H9 (cell line): ENCODE measurements around the gene HOXD12. TPM values are rescaled to one million over a fixed set of nuclear protein-coding genes. Genes with fewer than 3 reads are reported as not detected.
A peak's percentile ranks its signal among the peaks of the same experiment; 100 is the strongest.

ENCODE experiments used
- DNase-seq: peaks from one replicate; pipeline ENCODE4 v3.0.0-alpha.2; 2017
- H2AFZ ChIP-seq: one replicate; pipeline ENCODE4 v1.6.1; 2013; ENCODE audit warnings: mild to moderate bottlenecking, low read length, control low read depth, moderate library complexity
- H2AK5ac ChIP-seq: 2 replicates; pipeline ENCODE4 v1.6.1; 2013; ENCODE audit warnings: low read length, control low read depth, mixed read lengths; ENCODE audit not compliant: insufficient read length
- H2BK120ac ChIP-seq: one replicate; pipeline ENCODE4 v1.6.1; 2013; ENCODE audit warnings: low read depth, mild to moderate bottlenecking, low read length, control low read depth, inconsistent platforms; ENCODE audit not compliant: poor library complexity, severe bottlenecking
- H2BK12ac ChIP-seq: 2 replicates; pipeline ENCODE4 v1.6.1; 2013; ENCODE audit warnings: low read length, control low read depth, mixed read lengths, low read depth; ENCODE audit not compliant: insufficient read length
- H2BK15ac ChIP-seq: 2 replicates; pipeline ENCODE4 v1.6.1; 2013; ENCODE audit warnings: low read depth, low read length, control low read depth
- H2BK20ac ChIP-seq: one replicate; pipeline ENCODE4 v1.6.1; 2013; ENCODE audit warnings: low read depth, mild to moderate bottlenecking, low read length, control low read depth, inconsistent platforms; ENCODE audit not compliant: poor library complexity, severe bottlenecking
- H2BK5ac ChIP-seq: 2 replicates; pipeline ENCODE4 v1.6.1; 2013; ENCODE audit warnings: low read length, control low read depth, mixed read lengths; ENCODE audit not compliant: insufficient read length
- H3K14ac ChIP-seq: 2 replicates; pipeline ENCODE4 v1.6.1; 2013; ENCODE audit warnings: low read length, control low read depth; ENCODE audit not compliant: insufficient read depth
- H3K18ac ChIP-seq: 2 replicates; pipeline ENCODE4 v1.6.1; 2013; ENCODE audit warnings: low read depth, mild to moderate bottlenecking, mixed read lengths, low read length, control low read depth; ENCODE audit not compliant: insufficient read length
- H3K23ac ChIP-seq: 2 replicates; pipeline ENCODE4 v1.6.1; 2013; ENCODE audit warnings: low read length, control low read depth, mixed read lengths, low read depth; ENCODE audit not compliant: insufficient read length
- H3K23me2 ChIP-seq: 2 replicates; pipeline ENCODE4 v1.6.1; 2013; ENCODE audit warnings: low read depth, mild to moderate bottlenecking, mixed read lengths, low read length, control low read depth; ENCODE audit not compliant: insufficient read length, poor library complexity, severe bottlenecking
- H3K27ac ChIP-seq: 2 replicates; pipeline ENCODE4 v1.5.1; 2013; ENCODE audit warnings: low read length, control low read depth, mixed read lengths, low read depth; ENCODE audit not compliant: insufficient read length
- H3K27me3 ChIP-seq: 2 replicates; pipeline ENCODE4 v1.6.1; 2013; ENCODE audit warnings: low read length, control low read depth, inconsistent platforms; ENCODE audit not compliant: insufficient read depth
- H3K4ac ChIP-seq: 2 replicates; pipeline ENCODE4 v1.6.1; 2013; ENCODE audit warnings: low read depth, mild to moderate bottlenecking, control low read depth, inconsistent platforms, low read length, moderate library complexity
- H3K4me1 ChIP-seq: 2 replicates; pipeline ENCODE4 v1.6.1; 2013; ENCODE audit warnings: low read length, control low read depth, inconsistent platforms; ENCODE audit not compliant: insufficient read depth
- H3K4me2 ChIP-seq: 2 replicates; pipeline ENCODE4 v1.6.1; 2013; ENCODE audit warnings: low read length, control low read depth, mixed read lengths; ENCODE audit not compliant: insufficient read length, insufficient read depth
- H3K56ac ChIP-seq: 2 replicates; pipeline ENCODE4 v1.6.1; 2013; ENCODE audit warnings: low read depth, mild to moderate bottlenecking, mixed read lengths, low read length, control low read depth; ENCODE audit not compliant: insufficient read length
- H3K79me1 ChIP-seq: 2 replicates; pipeline ENCODE4 v1.6.1; 2013; ENCODE audit warnings: low read depth, mild to moderate bottlenecking, moderate library complexity, low read length, control low read depth, inconsistent platforms; ENCODE audit not compliant: insufficient read depth, poor library complexity, severe bottlenecking
- H3K79me2 ChIP-seq: 2 replicates; pipeline ENCODE4 v1.6.1; 2013; ENCODE audit warnings: low read length, control low read depth, inconsistent platforms; ENCODE audit not compliant: insufficient read depth
- H3K9ac ChIP-seq: 2 replicates; pipeline ENCODE4 v1.6.1; 2013; ENCODE audit warnings: low read length, control low read depth, mixed read lengths; ENCODE audit not compliant: insufficient read length; ENCODE audit errors: extremely low read depth
- H3K9me3 ChIP-seq: one replicate; pipeline ENCODE4 v1.6.1; 2013; ENCODE audit warnings: low read depth, low read length, inconsistent platforms; ENCODE audit not compliant: control insufficient read depth
- H3T11ph ChIP-seq: one replicate; pipeline ENCODE4 v1.6.1; 2013; ENCODE audit warnings: mild to moderate bottlenecking, low read length, control low read depth, inconsistent platforms
- H4K20me1 ChIP-seq: one replicate; pipeline ENCODE4 v1.6.1; 2013; ENCODE audit not compliant: control insufficient read depth, insufficient read length, insufficient read depth
- H4K5ac ChIP-seq: 2 replicates; pipeline ENCODE4 v1.6.1; 2013; ENCODE audit warnings: low read depth, mild to moderate bottlenecking, mixed read lengths, low read length, control low read depth; ENCODE audit not compliant: insufficient read length
- H4K8ac ChIP-seq: replicated peaks from 2 replicates; pipeline ENCODE4 v1.6.1; 2013; ENCODE audit warnings: low read length, control low read depth, mixed read lengths, low read depth; ENCODE audit not compliant: insufficient read length
- H4K91ac ChIP-seq: 2 replicates; pipeline ENCODE4 v1.6.1; 2013; ENCODE audit warnings: low read depth, mild to moderate bottlenecking, moderate library complexity, mixed read lengths, low read length, control low read depth; ENCODE audit not compliant: insufficient read length
- H3K27ac Mint-ChIP-seq, 3 experiments: 2 replicates in 2 of 3; 3 replicates in 1 of 3; pipeline ENCODE4 v1.8.0; 2020 to 2021; ENCODE audit warnings: mixed read lengths in 3 of 3, mild to moderate bottlenecking in 1 of 3, moderate library complexity in 1 of 3
- H3K27me3 Mint-ChIP-seq: 2 replicates; pipeline ENCODE4 v1.8.0; 2021; ENCODE audit warnings: low read depth, mild to moderate bottlenecking, moderate library complexity, mixed read lengths
- H3K36me3 Mint-ChIP-seq, 3 experiments: 2 replicates in 2 of 3; 3 replicates in 1 of 3; pipeline ENCODE4 v1.8.0; 2020 to 2021; ENCODE audit warnings: low read depth in 3 of 3, mixed read lengths in 3 of 3; ENCODE audit not compliant: insufficient read depth in 1 of 3
- H3K4me1 Mint-ChIP-seq, 2 experiments: 2 replicates each; pipeline ENCODE4 v1.8.0; 2020; ENCODE audit warnings: mixed read lengths in 2 of 2
- H3K4me3 Mint-ChIP-seq, 2 experiments: 2 replicates in 1 of 2; 3 replicates in 1 of 2; pipeline ENCODE4 v1.8.0; 2020 to 2021; ENCODE audit warnings: mild to moderate bottlenecking in 2 of 2, mixed read lengths in 2 of 2, moderate library complexity in 1 of 2
- H3K9me3 Mint-ChIP-seq, 2 experiments: 2 replicates in 1 of 2; 3 replicates in 1 of 2; pipeline ENCODE4 v1.8.0; 2020; ENCODE audit warnings: mild to moderate bottlenecking in 2 of 2, mixed read lengths in 2 of 2, moderate library complexity in 1 of 2
- CTCF ChIP-seq: fragments of 200-600 bp; sonication (generic); conservative IDR thresholded peaks from 3 replicates; pipeline ENCODE4 v1.8.0; 2021; ENCODE audit warnings: antibody characterized with exemption, mild to moderate bottlenecking
- WGBS: extraction: QIAGEN DNeasy Blood & Tissue Kit; methylation state at CpG from one replicate; pipeline ENCODE4 v1.1.7; 2013; ENCODE audit warnings: missing lambda C conversion rate, low lambda C conversion rate, mixed read lengths; ENCODE audit not compliant: insufficient read length; ENCODE audit errors: extremely low coverage; 5-methylcytosine and 5-hydroxymethylcytosine counted together
- total RNA-seq: library from RNA; stranded (reverse); gene quantifications from 2 replicates; pipeline ENCODE4 v1.2.1, GENCODE V29; 2021

The HOXD12 gene
- total RNA-seq, 1 experiment from 2014 or later, result not detected

- no peak overlapping the region for H3K27ac ChIP-seq
- H3K4ac ChIP-seq, result no peak overlapping the region
- no peak overlapping the region for H3K56ac ChIP-seq
- peaks cover 98% of the 10 kb centered on the region for H3K27me3 Mint-ChIP-seq
- no peak overlapping the region for H3K9ac ChIP-seq
- no peak overlapping the region for H4K91ac ChIP-seq
- no peaks in the 10 kb centered on the region for H3K79me2 ChIP-seq
- peaks cover 89% of the 10 kb centered on the region for H3K27me3 ChIP-seq
- H2BK12ac ChIP-seq, result no peak overlapping the region
- peak; percentile 29 for DNase-seq
- no peak overlapping the region for H4K5ac ChIP-seq
- peaks cover 0 to 4% of the 10 kb centered on the region in 2 experiments; a peak in 4 of 5 replicates for H3K9me3 Mint-ChIP-seq
- H3K4me2 ChIP-seq, result no peak overlapping the region
- H3K18ac ChIP-seq, result no peak overlapping the region
- H4K20me1 ChIP-seq, result no peaks in the 10 kb centered on the region
- H3K4me1 ChIP-seq, result no peaks in the 10 kb centered on the region; the same call in 1 of the 2 replicates
- no peak overlapping the region for H2BK20ac ChIP-seq
- H2BK5ac ChIP-seq, result no peak overlapping the region
- no peak overlapping the region for H2AK5ac ChIP-seq
- H3K27ac Mint-ChIP-seq, result no peak overlapping the region
- H2BK15ac ChIP-seq, result no peak overlapping the region
- H3K23ac ChIP-seq, result no peak overlapping the region
- no peak overlapping the region for H2AFZ ChIP-seq
- TF ChIP-seq CTCF, result no peak
- no peak overlapping the region for H3K14ac ChIP-seq
- H3K79me1 ChIP-seq, result no peaks in the 10 kb centered on the region
- H3K9me3 ChIP-seq, result no peaks in the 10 kb centered on the region
- H3K4me3 Mint-ChIP-seq, result no peak overlapping the region
- no peak overlapping the region for H3T11ph ChIP-seq
- H3K4me1 Mint-ChIP-seq, result peaks cover 2 to 11% of the 10 kb centered on the region in 2 experiments; a peak in 3 of 4 replicates
- H2BK120ac ChIP-seq, result no peak overlapping the region
- no CpG with 5 or more reads among the region's 28 CpGs for WGBS
- H4K8ac ChIP-seq, result no peak overlapping the region
- H3K23me2 ChIP-seq, result peaks cover 8% of the 10 kb centered on the region
- no peaks in the 10 kb centered on the region for H3K36me3 Mint-ChIP-seq
Measured at GRCh38 chr2:176138923-176139660, 39.5 kb downstream of the HOXD12 start.
